Activated naive CD8-positive, alpha-beta T cell treated with anti-CD3 and anti-CD28 coated beads, Interleukin-2, amount 10 ng/mL, durations not matched to agents 7 days and 5 days (primary cell): ENCODE measurements around the gene UGP2. TPM values are rescaled to one million over a fixed set of nuclear protein-coding genes. Genes with fewer than 3 reads are reported as not detected.

Source experiments
- ATAC-seq: fragments of 150-1000 bp; cut with Tn5 transposase; one replicate; pipeline ENCODE4 v1.10.0; 2021; ENCODE audit warnings: low read depth, moderate library complexity
- POLR2A ChIA-PET: fragments of 350-600 bp; sonication (Branson Sonifier 250); formaldehyde crosslinking; loops from one replicate; lab custom pipeline; 2021; ENCODE audit warnings: antibody characterized with exemption; lab: Charles Lee
- DNase-seq: peaks from one replicate; pipeline ENCODE4 v3.0.0; 2021
- H3K27ac Mint-ChIP-seq: one replicate; pipeline ENCODE4 v1.8.0; 2022; ENCODE audit warnings: mild to moderate bottlenecking, mixed read lengths
- H3K27me3 Mint-ChIP-seq: one replicate; pipeline ENCODE4 v1.8.0; 2022; ENCODE audit warnings: mild to moderate bottlenecking, moderate library complexity, mixed read lengths
- H3K36me3 Mint-ChIP-seq: one replicate; pipeline ENCODE4 v1.8.0; 2021; ENCODE audit warnings: mild to moderate bottlenecking, mixed read lengths
- H3K4me1 Mint-ChIP-seq: one replicate; pipeline ENCODE4 v1.8.0; 2021; ENCODE audit warnings: mixed read lengths
- H3K4me3 Mint-ChIP-seq: one replicate; pipeline ENCODE4 v1.8.0; 2022; ENCODE audit warnings: mild to moderate bottlenecking, moderate library complexity, mixed read lengths
- H3K9me3 Mint-ChIP-seq: one replicate; pipeline ENCODE4 v1.8.0; 2021; ENCODE audit warnings: mixed read lengths
- total RNA-seq, 2 experiments: library from RNA; stranded (reverse); gene quantifications; one replicate each; pipeline ENCODE4 v1.2.3, GENCODE V29; 2021

The UGP2 gene
- total RNA-seq, 2 experiments from 2014 or later = 127 to 139 TPM

- H3K27me3 Mint-ChIP-seq = no peaks in the 10 kb centered on the region
- POLR2A ChIA-PET = no interaction called here
- peaks cover 62% of the 10 kb centered on the region for H3K36me3 Mint-ChIP-seq
- H3K4me1 Mint-ChIP-seq = peaks cover 26% of the 10 kb centered on the region
- DNase-seq = no peak
- no peak overlapping the region for H3K27ac Mint-ChIP-seq
- H3K4me3 Mint-ChIP-seq = no peak overlapping the region
- peaks cover 8% of the 10 kb centered on the region for H3K9me3 Mint-ChIP-seq
- ATAC-seq = no peak
Observed at GRCh38 chr2:63876311-63876710, 34.6 kb downstream of the UGP2 start.

- DNase-seq (no peak), ATAC-seq (no peak)
- Mint-ChIP-seq H3K4me3 (no peak overlapping the region), H3K9me3 (peaks cover 6% of the 10 kb centered on the region), H3K27me3 (no peaks in the 10 kb centered on the region), H3K4me1 (peaks cover 25% of the 10 kb centered on the region), H3K36me3 (peaks cover 53% of the 10 kb centered on the region), H3K27ac (no peak overlapping the region)
- POLR2A ChIA-PET = no interaction called here
Observed at GRCh38 chr2:63878486-63878885, 36.8 kb downstream of the UGP2 start.

GRCh38 chr2:63879876-63880433 is 38.3 kb downstream of the UGP2 start:
- Mint-ChIP-seq H3K9me3 (no peaks in the 10 kb centered on the region), H3K4me1 (peaks cover 20% of the 10 kb centered on the region), H3K4me3 (no peak overlapping the region), H3K27me3 (no peaks in the 10 kb centered on the region), H3K36me3 (peaks cover 48% of the 10 kb centered on the region), H3K27ac (no peak overlapping the region)
- ATAC-seq = no peak
- POLR2A ChIA-PET = no interaction called here
- DNase-seq = no peak

GRCh38 chr2:63880625-63881024 is 38.9 kb downstream of the UGP2 start:
- Mint-ChIP-seq H3K27me3 (no peaks in the 10 kb centered on the region), H3K27ac (peak overlapping the region; percentile 47), H3K4me3 (no peak overlapping the region), H3K9me3 (no peaks in the 10 kb centered on the region), H3K36me3 (peaks cover 48% of the 10 kb centered on the region), H3K4me1 (peaks cover 18% of the 10 kb centered on the region)
- no peak for ATAC-seq
- POLR2A ChIA-PET = no interaction called here
- DNase-seq = no peak

GRCh38 chr2:63881205-63881604 is 39.5 kb downstream of the UGP2 start:
- Mint-ChIP-seq H3K4me1 (peaks cover 14% of the 10 kb centered on the region), H3K27me3 (no peaks in the 10 kb centered on the region), H3K27ac (no peak overlapping the region), H3K36me3 (peaks cover 49% of the 10 kb centered on the region), H3K9me3 (no peaks in the 10 kb centered on the region), H3K4me3 (no peak overlapping the region)
- ATAC-seq (no peak), DNase-seq (no peak)
- POLR2A ChIA-PET = no interaction called here

- no peak for DNase-seq
- ATAC-seq = no peak
- Mint-ChIP-seq H3K9me3 (no peaks in the 10 kb centered on the region), H3K4me3 (no peak overlapping the region), H3K27ac (peak overlapping the region; percentile 37), H3K27me3 (no peaks in the 10 kb centered on the region), H3K4me1 (peaks cover 12% of the 10 kb centered on the region), H3K36me3 (peaks cover 41% of the 10 kb centered on the region)
- POLR2A ChIA-PET = no interaction called here
Observed at GRCh38 chr2:63882395-63883105, 40.9 kb downstream of the UGP2 start.

GRCh38 chr2:63886445-63886844 is 44.7 kb downstream of the UGP2 start:
- no peak overlapping the region for H3K4me3 Mint-ChIP-seq
- H3K4me1 Mint-ChIP-seq = peaks cover 6% of the 10 kb centered on the region
- H3K27me3 Mint-ChIP-seq = no peaks in the 10 kb centered on the region
- no peak overlapping the region for H3K27ac Mint-ChIP-seq
- POLR2A ChIA-PET = no interaction called here
- DNase-seq = no peak
- peaks cover 39% of the 10 kb centered on the region for H3K36me3 Mint-ChIP-seq
- no peaks in the 10 kb centered on the region for H3K9me3 Mint-ChIP-seq
- ATAC-seq = no peak

- H3K27me3 Mint-ChIP-seq = no peaks in the 10 kb centered on the region
- no peak overlapping the region for H3K4me3 Mint-ChIP-seq
- DNase-seq = no peak
- H3K36me3 Mint-ChIP-seq = peaks cover 38% of the 10 kb centered on the region
- no peak overlapping the region for H3K27ac Mint-ChIP-seq
- no peak for ATAC-seq
- H3K9me3 Mint-ChIP-seq = no peaks in the 10 kb centered on the region
- POLR2A ChIA-PET = no interaction called here
- H3K4me1 Mint-ChIP-seq = no peaks in the 10 kb centered on the region
Observed at GRCh38 chr2:63888053-63888452, 46.4 kb downstream of the UGP2 start.

- no peak overlapping the region for H3K4me3 Mint-ChIP-seq
- H3K36me3 Mint-ChIP-seq = peaks cover 36% of the 10 kb centered on the region
- no peaks in the 10 kb centered on the region for H3K4me1 Mint-ChIP-seq
- POLR2A ChIA-PET = no interaction called here
- no peaks in the 10 kb centered on the region for H3K9me3 Mint-ChIP-seq
- no peaks in the 10 kb centered on the region for H3K27me3 Mint-ChIP-seq
- no peak overlapping the region for H3K27ac Mint-ChIP-seq
- DNase-seq (peak; percentile 40), ATAC-seq (peak; percentile 67)
Observed at GRCh38 chr2:63888490-63889402, 47.0 kb downstream of the UGP2 start.

GRCh38 chr2:63890678-63891077 is 49.0 kb downstream of the UGP2 start:
- no peak overlapping the region for H3K4me3 Mint-ChIP-seq
- no peak overlapping the region for H3K27ac Mint-ChIP-seq
- POLR2A ChIA-PET = no interaction called here
- no peaks in the 10 kb centered on the region for H3K27me3 Mint-ChIP-seq
- H3K4me1 Mint-ChIP-seq = no peaks in the 10 kb centered on the region
- no peak for ATAC-seq
- H3K9me3 Mint-ChIP-seq = no peaks in the 10 kb centered on the region
- H3K36me3 Mint-ChIP-seq = peaks cover 44% of the 10 kb centered on the region
- no peak for DNase-seq

- no peaks in the 10 kb centered on the region for H3K27me3 Mint-ChIP-seq
- H3K9me3 Mint-ChIP-seq = no peaks in the 10 kb centered on the region
- POLR2A ChIA-PET = no interaction called here
- ATAC-seq (no peak), DNase-seq (no peak)
- H3K36me3 Mint-ChIP-seq = peaks cover 42% of the 10 kb centered on the region
- no peaks in the 10 kb centered on the region for H3K4me1 Mint-ChIP-seq
- no peak overlapping the region for H3K4me3 Mint-ChIP-seq
- H3K27ac Mint-ChIP-seq = no peak overlapping the region
Observed at GRCh38 chr2:63891488-63892030, 49.9 kb downstream of the UGP2 start.

- POLR2A ChIA-PET = interaction anchor here (0.7 kb wide), 1 partner anchor 818 kb away, joined by 3 read pairs; no protein-coding TSS in a partner anchor
- H3K36me3 Mint-ChIP-seq = peaks cover 46% of the 10 kb centered on the region
Observed at GRCh38 chr2:63893163-63893562, 51.5 kb downstream of the UGP2 start.

GRCh38 chr2:63894167-63894566 is 52.5 kb downstream of the UGP2 start:
- Mint-ChIP-seq H3K9me3 (no peaks in the 10 kb centered on the region), H3K27me3 (no peaks in the 10 kb centered on the region), H3K4me1 (no peaks in the 10 kb centered on the region), H3K4me3 (no peak overlapping the region), H3K27ac (no peak overlapping the region), H3K36me3 (peaks cover 49% of the 10 kb centered on the region)
- ATAC-seq (no peak), DNase-seq (no peak)
- POLR2A ChIA-PET = no interaction called here

More at GRCh38 chr2:63893163-63893562, 51.5 kb downstream of the UGP2 start:
- no peak for ATAC-seq
- Mint-ChIP-seq H3K27ac (no peak overlapping the region), H3K4me1 (no peaks in the 10 kb centered on the region), H3K9me3 (no peaks in the 10 kb centered on the region), H3K4me3 (no peak overlapping the region), H3K27me3 (no peaks in the 10 kb centered on the region)
- no peak for DNase-seq
